Measurements from ENCODE around the gene MIPEP. TPM values are rescaled to one million over a fixed set of nuclear protein-coding genes. Genes with fewer than 3 reads are reported as not detected.

MIPEP gene
- total RNA-seq, 2 experiments from 2014 or later: 17.2 to 18.5 TPM

GRCh38 chr13:23730251-23730650 lies 158.9 kb downstream of the MIPEP start:
- ATAC-seq: no peak
- no peak overlapping the region for H3K4me3 Mint-ChIP-seq
- no peaks in the 10 kb centered on the region for H3K9me3 Mint-ChIP-seq
- DNase-seq: no peak
- H3K36me3 Mint-ChIP-seq (ENCODE audit: low read depth): peaks cover 6% of the 10 kb centered on the region
- no peaks in the 10 kb centered on the region for H3K4me1 Mint-ChIP-seq (ENCODE audit: low read depth)
- no peak overlapping the region for H3K27ac Mint-ChIP-seq
- POLR2A ChIA-PET: interaction anchor here (0.6 kb wide), 1 partner anchor 222 kb away, joined by 3 read pairs; no protein-coding TSS in a partner anchor
- intact Hi-C loops (cut with micrococcal nuclease): no loop called here
- no peaks in the 10 kb centered on the region for H3K27me3 Mint-ChIP-seq
- TF ChIP-seq CTCF (IDR thresholded peaks at IDR 0.05): no peak
- CTCF ChIA-PET: no interaction called here

GRCh38 chr13:23729531-23729930 lies 159.7 kb downstream of the MIPEP start:
- intact Hi-C loops (cut with micrococcal nuclease): no loop called here
- H3K4me3 Mint-ChIP-seq: no peak overlapping the region
- H3K27ac Mint-ChIP-seq: no peak overlapping the region
- ChIA-PET POLR2A (no interaction called here), CTCF (no interaction called here)
- no peak for DNase-seq
- H3K36me3 Mint-ChIP-seq (ENCODE audit: low read depth): peaks cover 6% of the 10 kb centered on the region
- TF ChIP-seq CTCF (IDR thresholded peaks at IDR 0.05): no peak
- ATAC-seq: no peak
- H3K27me3 Mint-ChIP-seq: no peaks in the 10 kb centered on the region
- no peaks in the 10 kb centered on the region for H3K9me3 Mint-ChIP-seq
- no peaks in the 10 kb centered on the region for H3K4me1 Mint-ChIP-seq (ENCODE audit: low read depth)

GRCh38 chr13:23728807-23729206 lies 160.4 kb downstream of the MIPEP start:
- Mint-ChIP-seq H3K4me3 (no peak overlapping the region), H3K27ac (no peak overlapping the region), H3K27me3 (no peaks in the 10 kb centered on the region), H3K4me1 (ENCODE audit: low read depth) (no peaks in the 10 kb centered on the region), H3K9me3 (no peaks in the 10 kb centered on the region), H3K36me3 (ENCODE audit: low read depth) (peaks cover 7% of the 10 kb centered on the region)
- TF ChIP-seq CTCF (IDR thresholded peaks at IDR 0.05): no peak
- ChIA-PET CTCF (no interaction called here), POLR2A (no interaction called here)
- intact Hi-C loops (cut with micrococcal nuclease): no loop called here
- ATAC-seq (no peak), DNase-seq (no peak)

GRCh38 chr13:23725922-23726321 lies 163.3 kb downstream of the MIPEP start:
- ChIA-PET CTCF (no interaction called here), POLR2A (no interaction called here)
- no peaks in the 10 kb centered on the region for H3K27me3 Mint-ChIP-seq
- H3K9me3 Mint-ChIP-seq: no peaks in the 10 kb centered on the region
- no peaks in the 10 kb centered on the region for H3K4me1 Mint-ChIP-seq (ENCODE audit: low read depth)
- intact Hi-C loops (cut with micrococcal nuclease): no loop called here
- TF ChIP-seq CTCF (IDR thresholded peaks at IDR 0.05): no peak
- ATAC-seq (no peak), DNase-seq (no peak)
- H3K27ac Mint-ChIP-seq: no peak overlapping the region
- H3K36me3 Mint-ChIP-seq (ENCODE audit: low read depth): peaks cover 8% of the 10 kb centered on the region
- H3K4me3 Mint-ChIP-seq: no peak overlapping the region

- POLR2A ChIA-PET: no interaction called here
- H3K36me3 Mint-ChIP-seq (ENCODE audit: low read depth): peaks cover 6% of the 10 kb centered on the region
- peaks cover 2% of the 10 kb centered on the region for H3K4me1 Mint-ChIP-seq (ENCODE audit: low read depth)
- no peak overlapping the region for H3K4me3 Mint-ChIP-seq
- no peak overlapping the region for H3K27ac Mint-ChIP-seq
- no peaks in the 10 kb centered on the region for H3K9me3 Mint-ChIP-seq
- CTCF ChIA-PET: no interaction called here
- TF ChIP-seq CTCF (IDR thresholded peaks at IDR 0.05): no peak
- DNase-seq: no peak
- no peaks in the 10 kb centered on the region for H3K27me3 Mint-ChIP-seq
- no peak for ATAC-seq
- intact Hi-C loops (cut with micrococcal nuclease): no loop called here
Measured at GRCh38 chr13:23724196-23724970, 164.8 kb downstream of the MIPEP start.
